HG03135 (cell line): Measurements from ENCODE around the gene SORCS2.

Experiments used
- ATAC-seq: cut with Tn5 transposase; IDR thresholded peaks from one replicate; pipeline ENCODE4 v1.9.1; 2021; ENCODE audit warnings: mild to moderate bottlenecking, moderate library complexity; ENCODE audit not compliant: unreplicated experiment

Gene SORCS2

GRCh38 chr4:7516096-7516772 is 323.9 kb downstream of the SORCS2 start:
- ATAC-seq: no peak

GRCh38 chr4:7516773-7517144 is 324.4 kb downstream of the SORCS2 start:
- ATAC-seq: no peak

- ATAC-seq: no peak
These were observed 326.7 kb downstream of the SORCS2 start for GRCh38 chr4:7518871-7519637.

GRCh38 chr4:7519638-7520376 is 327.5 kb downstream of the SORCS2 start:
- no peak for ATAC-seq

GRCh38 chr4:7521666-7522065 is 329.3 kb downstream of the SORCS2 start:
- no peak for ATAC-seq

- ATAC-seq: no peak
These were observed 330.3 kb downstream of the SORCS2 start for GRCh38 chr4:7522452-7523220.

- no peak for ATAC-seq
These were observed 331.2 kb downstream of the SORCS2 start for GRCh38 chr4:7523526-7523925.

- ATAC-seq: no peak
These were observed 331.8 kb downstream of the SORCS2 start for GRCh38 chr4:7524064-7524682.

- ATAC-seq: no peak
These were observed 332.5 kb downstream of the SORCS2 start for GRCh38 chr4:7524843-7525242.

- ATAC-seq: no peak
These were observed 334.2 kb downstream of the SORCS2 start for GRCh38 chr4:7526491-7526890.

GRCh38 chr4:7526929-7527535 is 334.7 kb downstream of the SORCS2 start:
- ATAC-seq: no peak

GRCh38 chr4:7529368-7530080 is 337.2 kb downstream of the SORCS2 start:
- no peak for ATAC-seq

- ATAC-seq: no peak
These were observed 337.7 kb downstream of the SORCS2 start for GRCh38 chr4:7530082-7530481.

- no peak for ATAC-seq
These were observed 338.7 kb downstream of the SORCS2 start for GRCh38 chr4:7530932-7531639.

- ATAC-seq: no peak
These were observed 339.3 kb downstream of the SORCS2 start for GRCh38 chr4:7531640-7531994.

- no peak for ATAC-seq
These were observed 339.7 kb downstream of the SORCS2 start for GRCh38 chr4:7532043-7532442.

- ATAC-seq: no peak
These were observed 340.9 kb downstream of the SORCS2 start for GRCh38 chr4:7533267-7533666.

GRCh38 chr4:7535094-7535493 is 342.8 kb downstream of the SORCS2 start:
- no peak for ATAC-seq

GRCh38 chr4:7535619-7536018 is 343.3 kb downstream of the SORCS2 start:
- ATAC-seq: no peak
